GM12864 (cell line): ENCODE measurements around the gene KCNA2.
A peak's percentile ranks its signal among the peaks of the same experiment; 100 is the strongest.

Source experiments
- DNase-seq: peaks from one replicate; pipeline ENCODE4 v3.0.0-alpha.2; 2011; ENCODE audit warnings: low read depth
- H3K4me3 ChIP-seq: 2 replicates; pipeline ENCODE4 v1.5.1; 2011; ENCODE audit warnings: mild to moderate bottlenecking, low read depth, low read length, control low read depth
- CTCF ChIP-seq: IDR thresholded peaks from 2 replicates; pipeline ENCODE4 v1.5.1; 2011; ENCODE audit warnings: low read depth, mild to moderate bottlenecking, moderate library complexity, low read length, control low read depth, inconsistent platforms; ENCODE audit errors: missing control alignments

KCNA2 gene

GRCh38 chr1:110605901-110606656 lies at the start of gene KCNA2:
Gene KCNA2 (minus strand): TSS chr1:110606358. CDS start chr1:110604782, 1,576 bp downstream.
- DNase-seq, result no peak
- TF ChIP-seq CTCF, result no peak
- peak within 1 kb of the TSS; percentile 22 for H3K4me3 ChIP-seq

GRCh38 chr1:110650609-110651008 lies 44.5 kb upstream of the KCNA2 start:
- H3K4me3 ChIP-seq, result no peak overlapping the region
- no peak for TF ChIP-seq CTCF
- DNase-seq, result no peak

- no peak overlapping the region for H3K4me3 ChIP-seq
- no peak for DNase-seq
- no peak for TF ChIP-seq CTCF
Measured at GRCh38 chr1:110648417-110648816, 42.3 kb upstream of the KCNA2 start.

GRCh38 chr1:110647254-110647891 lies 41.2 kb upstream of the KCNA2 start:
- no peak for TF ChIP-seq CTCF
- no peak overlapping the region for H3K4me3 ChIP-seq
- DNase-seq, result no peak

GRCh38 chr1:110645821-110646735 lies 39.9 kb upstream of the KCNA2 start:
- TF ChIP-seq CTCF, result no peak
- H3K4me3 ChIP-seq, result no peak overlapping the region
- no peak for DNase-seq

GRCh38 chr1:110645211-110645610 lies 39.1 kb upstream of the KCNA2 start:
- TF ChIP-seq CTCF, result no peak
- DNase-seq, result no peak
- no peak overlapping the region for H3K4me3 ChIP-seq
